H1 (cell line): ENCODE measurements around the gene GRB7. TPM values are rescaled to one million over a fixed set of nuclear protein-coding genes. Genes with fewer than 3 reads are reported as not detected.

Experiments
- CTCF ChIA-PET: fragments of 300-600 bp; sonication (Branson Sonifier 250); formaldehyde crosslinking; loops from one replicate; lab custom pipeline; 2021; ENCODE audit not compliant: partially characterized antibody; lab: Charles Lee
- POLR2A ChIA-PET: fragments of 300-600 bp; sonication (Branson Sonifier 250); formaldehyde crosslinking; loops from one replicate; lab custom pipeline; 2021; ENCODE audit warnings: inconsistent platforms; ENCODE audit not compliant: partially characterized antibody; lab: Charles Lee
- DNase-seq, 2 experiments: peaks; one replicate each; pipeline versions ENCODE4 v3.0.0 to v3.0.0-alpha.2; 2010 to 2022; ENCODE audit warnings: low spot score in 2 of 2, low read depth in 1 of 2, mixed read lengths in 1 of 2
- FAIRE-seq: peaks from 2 replicates; lab custom pipeline; 2011; peaks lifted over from hg19 to GRCh38; lab: Jason Lieb, UNC
- H2AFZ ChIP-seq: 2 replicates; pipeline ENCODE4 v1.8.1; 2012; ENCODE audit warnings: low read length, inconsistent platforms
- H2AK5ac ChIP-seq: 2 replicates; pipeline ENCODE4 v1.6.1; 2013; ENCODE audit warnings: low read depth, low read length
- H2BK120ac ChIP-seq: replicated peaks from 2 replicates; pipeline ENCODE3; 2013; ENCODE audit warnings: low read depth, low read length, inconsistent platforms
- H2BK12ac ChIP-seq: 2 replicates; pipeline ENCODE4 v1.6.1; 2013; ENCODE audit warnings: low read depth, low read length
- H2BK15ac ChIP-seq: 2 replicates; pipeline ENCODE4 v1.6.1; 2013; ENCODE audit warnings: low read length
- H2BK20ac ChIP-seq: 2 replicates; pipeline ENCODE4 v1.6.1; 2013; ENCODE audit warnings: low read length
- H2BK5ac ChIP-seq: 2 replicates; pipeline ENCODE4 v1.6.1; 2013; ENCODE audit warnings: low read depth, low read length
- H3K14ac ChIP-seq: 2 replicates; pipeline ENCODE4 v1.6.1; 2013; ENCODE audit warnings: inconsistent platforms; ENCODE audit not compliant: insufficient read length
- H3K18ac ChIP-seq: 2 replicates; pipeline ENCODE4 v1.6.1; 2013; ENCODE audit warnings: low read length; ENCODE audit errors: extremely low read depth
- H3K23ac ChIP-seq: 2 replicates; pipeline ENCODE4 v1.6.1; 2013; ENCODE audit warnings: inconsistent platforms; ENCODE audit not compliant: insufficient read length
- H3K23me2 ChIP-seq: 2 replicates; pipeline ENCODE4 v1.6.1; 2013; ENCODE audit warnings: low read depth, low read length
- H3K27ac ChIP-seq: 2 replicates; pipeline ENCODE4 v1.6.1; 2011; ENCODE audit warnings: low read depth, low read length, inconsistent platforms
- H3K27me3 ChIP-seq, 4 experiments: replicated peaks in 1 of 4; 1 replicate in 1 of 4; 2 replicates in 3 of 4; pipeline versions ENCODE4 v1.6.1 to v1.8.1; 2011 to 2013; ENCODE audit warnings: low read length in 3 of 4, mild to moderate bottlenecking in 3 of 4, inconsistent platforms in 2 of 4, mixed read lengths in 2 of 4, moderate library complexity in 1 of 4; ENCODE audit not compliant: control insufficient read depth in 3 of 4, insufficient read depth in 3 of 4; ENCODE audit errors: extremely low read depth in 1 of 4
- H3K36me3 ChIP-seq, 4 experiments: 2 replicates each; pipeline versions ENCODE4 v1.6.1 to v1.8.1; 2011 to 2013; ENCODE audit warnings: mild to moderate bottlenecking in 4 of 4, low read length in 3 of 4, moderate library complexity in 2 of 4, control low read depth in 1 of 4, inconsistent platforms in 1 of 4; ENCODE audit not compliant: insufficient read depth in 4 of 4, control insufficient read depth in 2 of 4
- H3K4ac ChIP-seq: replicated peaks from 2 replicates; pipeline ENCODE3; 2013; ENCODE audit warnings: low read length, low read depth, mixed read lengths, inconsistent platforms; ENCODE audit not compliant: insufficient read length
- H3K4me1 ChIP-seq, 4 experiments: replicated peaks in 1 of 4; 1 replicate in 1 of 4; 2 replicates in 3 of 4; pipeline versions ENCODE4 v1.6.1 to v1.8.1; 2011 to 2013; ENCODE audit warnings: low read length in 3 of 4, inconsistent platforms in 2 of 4, mixed read lengths in 1 of 4; ENCODE audit not compliant: insufficient read depth in 4 of 4, control insufficient read depth in 3 of 4
- H3K4me2 ChIP-seq, 2 experiments: 2 replicates each; pipeline versions ENCODE4 v1.6.1 to v1.8.1; 2011 to 2013; ENCODE audit warnings: low read depth in 2 of 2, low read length in 2 of 2, control low read depth in 1 of 2, inconsistent platforms in 1 of 2, mild to moderate bottlenecking in 1 of 2; ENCODE audit not compliant: insufficient read depth in 1 of 2
- H3K4me3 ChIP-seq, 4 experiments: fragments of 200-600, 300-600 bp in 1 of 4; sonication (generic), shearing (Covaris generic), sonication (Bioruptor Twin) in 1 of 4; 2 replicates each; pipeline versions ENCODE4 v1.5.1 to v1.8.1; 2011 to 2016; ENCODE audit warnings: low read length in 4 of 4, low read depth in 3 of 4, control low read depth in 2 of 4, inconsistent platforms in 2 of 4, mild to moderate bottlenecking in 2 of 4, mixed read lengths in 1 of 4, moderate library complexity in 1 of 4; ENCODE audit not compliant: insufficient read depth in 2 of 4; ENCODE audit errors: extremely low read depth in 1 of 4
- H3K56ac ChIP-seq: replicated peaks from 2 replicates; pipeline ENCODE3; 2013; ENCODE audit warnings: low read depth, mild to moderate bottlenecking, mixed read lengths, low read length, inconsistent platforms; ENCODE audit not compliant: insufficient read length
- H3K79me1 ChIP-seq: 2 replicates; pipeline ENCODE4 v1.6.1; 2013; ENCODE audit warnings: low read depth, low read length, control low read depth
- H3K79me2 ChIP-seq, 2 experiments: 2 replicates each; pipeline versions ENCODE4 v1.6.1 to v1.8.1; 2012 to 2013; ENCODE audit warnings: low read length in 2 of 2, mild to moderate bottlenecking in 2 of 2, inconsistent platforms in 1 of 2; ENCODE audit not compliant: insufficient read depth in 2 of 2, control insufficient read depth in 1 of 2
- H3K9ac ChIP-seq, 4 experiments: replicated peaks in 1 of 4; 1 replicate in 1 of 4; 2 replicates in 3 of 4; pipeline versions ENCODE4 v1.6.1 to v1.8.1; 2011 to 2013; ENCODE audit warnings: low read depth in 3 of 4, low read length in 3 of 4, control low read depth in 2 of 4, mild to moderate bottlenecking in 2 of 4, moderate library complexity in 2 of 4, inconsistent platforms in 1 of 4; ENCODE audit errors: extremely low read depth in 1 of 4
- H3K9me3 ChIP-seq, 2 experiments: 2 replicates each; pipeline versions ENCODE4 v1.6.1 to v1.8.1; 2012 to 2013; ENCODE audit warnings: mild to moderate bottlenecking in 2 of 2, moderate library complexity in 2 of 2, control low read depth in 1 of 2, inconsistent platforms in 1 of 2, low read depth in 1 of 2, low read length in 1 of 2, mixed read lengths in 1 of 2; ENCODE audit not compliant: insufficient read depth in 2 of 2
- H4K20me1 ChIP-seq, 2 experiments: replicated peaks in 1 of 2; 2 replicates each; pipeline versions ENCODE3 to v1.8.1; 2011 to 2013; ENCODE audit warnings: inconsistent platforms in 2 of 2, low read length in 2 of 2, mild to moderate bottlenecking in 1 of 2; ENCODE audit not compliant: insufficient read depth in 2 of 2, control insufficient read depth in 1 of 2
- H4K5ac ChIP-seq: 2 replicates; pipeline ENCODE4 v1.6.1; 2013; ENCODE audit warnings: low read length, low read depth, mixed read lengths, inconsistent platforms; ENCODE audit not compliant: insufficient read length
- H4K8ac ChIP-seq: 2 replicates; pipeline ENCODE4 v1.8.0; 2013; ENCODE audit warnings: mild to moderate bottlenecking, moderate library complexity, low read length, inconsistent platforms; ENCODE audit not compliant: insufficient read depth; ENCODE audit errors: extremely low read depth
- H4K91ac ChIP-seq: replicated peaks from 2 replicates; pipeline ENCODE3; 2013; ENCODE audit warnings: low read length, mixed read lengths, inconsistent platforms; ENCODE audit not compliant: insufficient read length
- ATF3 ChIP-seq: IDR thresholded peaks from 2 replicates; pipeline ENCODE4 v1.6.1; 2011; ENCODE audit warnings: low read depth, mild to moderate bottlenecking, low read length; ENCODE audit not compliant: insufficient read depth
- CBX8 ChIP-seq: fragments of 300-800, 300-1000 bp; sonication (generic); IDR thresholded peaks from 2 replicates; pipeline ENCODE4 v1.7.1; 2016; ENCODE audit warnings: low read depth, low read length, borderline replicate concordance
- CEBPB ChIP-seq: IDR thresholded peaks from 2 replicates; pipeline ENCODE4 v1.6.1; 2012; ENCODE audit warnings: low read depth, low read length
- CTCF ChIP-seq, 3 experiments: IDR thresholded peaks; 1 replicate in 2 of 3; 2 replicates in 1 of 3; pipeline versions ENCODE4 v1.5.1 to v1.6.1; 2011; ENCODE audit warnings: low read length in 3 of 3, mild to moderate bottlenecking in 3 of 3, inconsistent platforms in 2 of 3, low read depth in 1 of 3, moderate library complexity in 1 of 3; ENCODE audit not compliant: insufficient read depth in 1 of 3; ENCODE audit errors: control extremely low read depth in 1 of 3
- EP300 ChIP-seq, 2 experiments: IDR thresholded peaks; 1 replicate in 1 of 2; 2 replicates in 1 of 2; pipeline ENCODE4 v1.6.1; 2011 to 2012; ENCODE audit warnings: low read depth in 2 of 2, low read length in 2 of 2, mild to moderate bottlenecking in 2 of 2, borderline replicate concordance in 1 of 2, inconsistent platforms in 1 of 2, moderate library complexity in 1 of 2
- MAFK ChIP-seq: IDR thresholded peaks from 2 replicates; pipeline ENCODE4 v1.6.1; 2012; ENCODE audit warnings: low read depth, mild to moderate bottlenecking, improper control_type of control experiment, low read length
- NRF1 ChIP-seq: IDR thresholded peaks from 2 replicates; pipeline ENCODE4 v1.6.1; 2011; ENCODE audit warnings: mild to moderate bottlenecking, low read depth, low read length, improper control_type of control experiment
- POLR2AphosphoS5 ChIP-seq: IDR thresholded peaks from 2 replicates; pipeline ENCODE4 v1.6.1; 2011; ENCODE audit warnings: low read depth, low read length
- POU5F1 ChIP-seq: IDR thresholded peaks from 2 replicates; pipeline ENCODE4 v1.6.1; 2011; ENCODE audit warnings: low read depth, mild to moderate bottlenecking, low read length, moderate library complexity
- SIX5 ChIP-seq: IDR thresholded peaks from 2 replicates; pipeline ENCODE4 v1.6.1; 2011; ENCODE audit warnings: mild to moderate bottlenecking, low read depth, low read length
- SP1 ChIP-seq: IDR thresholded peaks from 2 replicates; pipeline ENCODE4 v1.6.1; 2011; ENCODE audit warnings: low read depth, low read length
- SP2 ChIP-seq: IDR thresholded peaks from 2 replicates; pipeline ENCODE4 v1.6.1; 2012; ENCODE audit warnings: mild to moderate bottlenecking, low read length, inconsistent platforms
- TAF1 ChIP-seq: IDR thresholded peaks from 2 replicates; pipeline ENCODE4 v1.6.1; 2011; ENCODE audit warnings: mild to moderate bottlenecking, low read depth, low read length
- WGBS, 2 experiments: shearing (Covaris generic) in 1 of 2; methylation state at CpG; one replicate each; pipeline versions ENCODE4 v1.1.6 to v1.1.7; 2013 to 2015; ENCODE audit warnings: low lambda C conversion rate in 2 of 2, mixed read lengths in 2 of 2, inconsistent platforms in 1 of 2, low coverage in 1 of 2, missing lambda C conversion rate in 1 of 2; ENCODE audit not compliant: insufficient replicate concordance in 2 of 2, insufficient coverage in 1 of 2, insufficient read length in 1 of 2; ENCODE audit errors: extremely low coverage in 1 of 2, missing lambda C conversion rate in 1 of 2; 5-methylcytosine and 5-hydroxymethylcytosine counted together
- polyA plus RNA-seq, 7 experiments: library from polyadenylated mRNA; depleted of rRNA in 3 of 7; stranded (reverse) in 5 of 7; unstranded in 2 of 7; fragments of >200 nt in 5 of 7; fragments of 200-250 nt in 2 of 7; gene quantifications; 1 replicate in 5 of 7; 2 replicates in 1 of 7; 4 replicates in 1 of 7; pipeline versions ENCODE4 v1.2.1 to v1.2.3, GENCODE V29; 2011 to 2013; ENCODE audit warnings: missing spikeins in 2 of 7, mixed read lengths in 2 of 7
- total RNA-seq: library from RNA; stranded (reverse); fragmentation: NEBNext Ultra II Directional; extraction: Animal tissue kit (Norgen Biotek cat#: 25700); gene quantifications from 2 replicates; pipeline ENCODE4 v1.2.1, GENCODE V29; 2021

The GRB7 gene
- total and polyA plus RNA-seq, 2 of the 8 experiments (the other 6 are each of a cell fraction or from before 2014, with no cell fraction given) = 32.2 to 41.5 TPM

GRCh38 chr17:39781861-39782213, 44.1 kb downstream of the GRB7 start:
- Histone ChIP-seq H4K20me1 (no peaks in the 10 kb centered on the region), H2BK20ac (no peak overlapping the region), H2BK120ac (no peak overlapping the region), H3K23me2 (no peaks in the 10 kb centered on the region; the same call in 1 of the 2 replicates), H2BK15ac (no peak overlapping the region), H3K79me1 (no peaks in the 10 kb centered on the region), H3K4me3 (no peak overlapping the region), H2BK5ac (no peak overlapping the region), H3K79me2 (no peaks in the 10 kb centered on the region), H3K4ac (no peak overlapping the region), H3K14ac (no peak overlapping the region), H3K27me3 (no peaks in the 10 kb centered on the region), H3K18ac (no peak overlapping the region), H3K4me1 (no peaks in the 10 kb centered on the region), H3K36me3 (no peaks in the 10 kb centered on the region), H2AFZ (no peak overlapping the region), H3K9ac (no peak overlapping the region), H2AK5ac (no peak overlapping the region), H3K27ac (no peak overlapping the region), H3K23ac (no peak overlapping the region), H4K8ac (no peak overlapping the region), H3K56ac (no peak overlapping the region), H4K91ac (no peak overlapping the region), H4K5ac (no peak overlapping the region), H2BK12ac (no peak overlapping the region), H3K4me2 (no peak overlapping the region), H3K9me3 (no peaks in the 10 kb centered on the region)
- POLR2A ChIA-PET = no interaction called here
- WGBS, 2 experiments = 74% methylated on average over 2 of the region's 2 CpGs; no CpG with 5 or more reads in 1 of the 2 experiments
- DNase-seq = no peak
- peak; percentile 13 for FAIRE-seq
- CTCF ChIA-PET = interaction anchor here (1.1 to 2.2 kb wide), 4 partner anchors 10 to 160 kb away, joined by 3 to 7 read pairs (median 4); no protein-coding TSS in a partner anchor
- no peak for TF ChIP-seq POLR2AphosphoS5
- TF ChIP-seq CEBPB = no peak
- no peak for TF ChIP-seq CBX8
- no peak for TF ChIP-seq POU5F1
- no peak for TF ChIP-seq SP2
- TF ChIP-seq NRF1 = no peak
- no peak for TF ChIP-seq SIX5
- no peak for TF ChIP-seq TAF1
- TF ChIP-seq ATF3 = no peak
- no peak for TF ChIP-seq MAFK
- TF ChIP-seq EP300 (IDR thresholded peaks at IDR 0.05; ENCODE audit: borderline replicate concordance in 1 of 2, low read depth in 2 of 2, low read length in 2 of 2) = no peak
- no peak for TF ChIP-seq CTCF (IDR thresholded peaks at IDR 0.05; ENCODE audit: control extremely low read depth in 1 of 3, insufficient read depth in 1 of 3, low read depth in 1 of 3, low read length in 3 of 3)
- TF ChIP-seq SP1 = no peak
